Hematopoietic multipotent progenitor cell treated with erythropoietin and hydrocortisone succinate and interleukin-3 and kit ligand, for 15 days (in vitro differentiated cells): ENCODE measurements around the gene RNF123.

Experiments
- DNase-seq: peaks from one replicate; pipeline ENCODE4 v3.0.0-alpha.2; 2015; ENCODE audit warnings: low spot score

Gene RNF123

GRCh38 chr3:49703443-49703927 lies 14.1 kb downstream of the RNF123 start:
- peak; percentile 78 for DNase-seq

DNA sequence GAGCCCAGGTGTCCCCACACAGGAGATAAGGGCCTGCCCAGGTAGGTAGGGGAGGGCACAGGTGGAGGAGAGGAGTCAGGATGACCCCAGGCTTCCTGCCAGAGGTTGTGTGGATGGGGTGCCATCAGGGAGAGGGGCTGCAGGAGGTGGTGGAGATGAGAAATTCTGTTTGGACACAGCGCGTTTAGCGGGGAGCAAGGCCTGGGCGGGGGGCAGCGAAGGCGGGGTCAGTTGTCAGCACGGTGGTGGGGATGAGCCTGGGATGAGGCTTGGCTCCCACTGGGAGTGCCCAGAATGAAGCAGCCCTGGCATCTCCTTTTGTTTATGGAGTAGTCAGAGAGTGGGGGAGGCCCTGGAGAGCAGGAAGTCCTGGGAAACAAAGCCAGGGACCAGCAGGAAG lies 14.6 kb downstream of the RNF123 start:
- DNase-seq = no peak

DNA sequence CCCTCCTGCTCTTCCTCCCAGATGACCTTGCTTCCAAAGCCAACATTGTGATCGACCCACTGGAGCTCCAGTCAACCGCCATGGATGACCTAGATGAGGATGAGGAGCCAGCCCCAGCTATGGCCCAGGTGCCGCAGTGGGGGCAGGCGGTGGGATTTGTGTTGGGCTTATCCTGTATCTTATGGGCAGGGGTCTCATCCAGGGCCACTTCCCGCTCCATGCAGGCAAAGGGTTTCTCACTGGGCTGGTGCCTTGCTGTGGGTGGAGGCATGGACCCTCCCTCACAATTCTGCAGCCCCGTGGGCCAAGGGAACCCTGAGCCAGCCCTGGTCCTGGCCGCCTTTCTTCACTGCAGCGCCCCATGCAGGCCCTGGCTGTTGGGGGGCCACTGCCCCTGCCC lies 15.3 kb downstream of the RNF123 start:
- no peak for DNase-seq

- no peak for DNase-seq
Measured at GRCh38 chr3:49705390-49705960, 16.1 kb downstream of the RNF123 start.

GRCh38 chr3:49706456-49707112 lies 17.2 kb downstream of the RNF123 start:
- DNase-seq = no peak

- DNase-seq = no peak
Measured at GRCh38 chr3:49707113-49707480, 17.7 kb downstream of the RNF123 start.

DNA sequence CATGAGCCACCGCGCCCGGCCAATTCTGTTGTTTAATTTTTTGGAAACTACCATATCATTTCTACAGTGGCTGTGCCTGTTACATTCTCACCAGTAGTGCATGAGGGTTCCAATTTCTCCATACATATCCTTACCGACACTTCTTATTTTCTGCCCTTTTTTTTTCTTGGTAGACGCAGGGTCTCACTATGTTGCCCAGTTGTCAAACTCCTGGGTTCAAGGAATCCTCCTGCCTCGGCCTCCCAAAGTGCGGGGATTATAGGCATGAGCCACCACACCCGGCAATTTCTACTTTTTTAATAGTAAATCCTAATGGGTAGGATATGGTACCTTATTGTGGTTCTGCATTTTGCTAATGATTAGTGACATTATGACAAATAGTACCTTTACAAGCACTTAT lies 20.5 kb downstream of the RNF123 start:
- no peak for DNase-seq

DNA sequence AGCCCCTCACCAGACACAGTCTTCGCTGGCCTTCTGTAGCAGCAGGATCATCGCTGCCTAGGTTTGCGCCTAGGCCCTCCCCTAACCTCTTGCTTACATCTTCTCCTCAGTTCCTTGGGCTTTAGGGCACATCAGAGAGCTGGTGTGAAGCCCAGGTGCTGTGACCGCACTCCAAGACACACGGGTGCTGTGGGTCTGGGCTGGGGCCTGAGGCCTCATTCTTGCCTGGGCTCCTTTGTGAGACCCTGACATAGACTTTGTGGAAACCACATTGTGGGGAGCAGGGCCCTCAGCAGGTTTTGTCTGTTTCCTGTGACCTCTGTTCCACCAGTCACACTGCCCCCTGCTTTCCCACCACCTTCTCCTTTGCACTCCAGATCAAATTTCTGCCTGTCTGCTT lies 22.1 kb downstream of the RNF123 start:
- DNase-seq = no peak

GRCh38 chr3:49712166-49712565 lies 22.8 kb downstream of the RNF123 start:
- DNase-seq = no peak

- DNase-seq = no peak
Measured at GRCh38 chr3:49712631-49713317, 23.4 kb downstream of the RNF123 start.

- DNase-seq = no peak
Measured at GRCh38 chr3:49713336-49714105, 24.2 kb downstream of the RNF123 start.

GRCh38 chr3:49714728-49715550 lies 25.6 kb downstream of the RNF123 start:
- DNase-seq = no peak

- no peak for DNase-seq
Measured at GRCh38 chr3:49715611-49716121, 26.3 kb downstream of the RNF123 start.

- DNase-seq = no peak
Measured at GRCh38 chr3:49716169-49716568, 26.8 kb downstream of the RNF123 start.

- DNase-seq = no peak
Measured at GRCh38 chr3:49716691-49717210, 27.4 kb downstream of the RNF123 start.

DNA sequence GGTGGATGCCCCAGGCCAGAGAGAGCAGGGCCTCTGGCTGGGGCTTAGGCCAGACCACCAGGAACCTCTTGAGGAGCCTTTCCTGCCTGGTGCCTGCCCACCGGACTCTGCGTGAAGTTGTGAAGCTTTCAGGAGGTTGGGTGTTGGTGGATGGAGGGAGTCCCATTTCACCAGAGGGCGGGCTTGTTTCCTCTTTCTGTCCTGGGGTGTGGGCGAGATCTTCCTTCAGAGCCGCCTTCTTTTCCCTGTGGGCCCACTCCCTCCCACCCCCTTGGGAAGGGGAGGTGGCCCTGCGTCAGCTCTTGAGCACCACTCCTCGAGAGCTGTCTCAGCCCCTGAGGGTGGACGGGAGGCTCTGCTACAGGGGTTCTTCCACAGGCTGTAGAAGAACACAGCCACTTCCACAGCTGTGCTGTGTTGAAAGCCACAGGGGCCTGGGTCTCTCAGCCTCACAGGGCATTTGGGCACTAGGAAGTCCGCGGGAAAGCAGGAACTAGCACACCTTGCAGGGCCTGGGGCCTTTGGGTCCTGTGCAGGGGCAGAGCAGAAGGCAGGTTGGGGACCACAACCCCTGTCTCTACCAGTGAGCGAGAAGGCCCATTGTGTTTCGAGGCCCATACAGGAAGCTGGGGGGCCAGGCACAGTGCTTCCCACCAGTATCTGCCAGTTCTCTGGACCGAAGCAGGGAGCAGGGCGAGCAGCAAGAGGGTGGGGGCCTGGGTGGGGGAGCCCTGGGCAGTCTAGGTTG lies 28.0 kb downstream of the RNF123 start:
- no peak for DNase-seq

GRCh38 chr3:49717959-49718857 lies 28.9 kb downstream of the RNF123 start:
- no peak for DNase-seq

DNA sequence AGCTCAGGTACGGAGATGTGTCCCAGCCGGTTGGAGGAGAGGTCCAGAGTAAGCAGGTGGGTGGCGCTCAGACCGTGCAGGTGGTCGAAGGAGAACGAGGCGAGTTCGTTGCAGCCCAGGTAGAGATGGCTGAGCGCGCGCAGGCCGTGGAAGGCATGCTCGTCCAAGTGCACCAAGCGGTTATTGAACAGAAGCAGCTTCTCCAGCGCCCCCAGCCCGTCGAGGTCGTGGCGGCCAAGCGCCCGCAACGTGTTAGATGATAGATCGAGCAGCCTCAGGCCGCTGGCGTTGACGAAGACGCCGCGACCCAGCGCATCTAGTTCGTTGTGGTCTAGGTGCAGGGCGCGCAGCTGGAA lies 29.5 kb downstream of the RNF123 start:
- DNase-seq = no peak

- peak; percentile 90 for DNase-seq
Measured at GRCh38 chr3:49719214-49719884, 30.0 kb downstream of the RNF123 start, which contains the start of gene AMIGO3. AMIGO3 (minus strand) TSS chr3:49719684; CDS start chr3:49719465, 219 bp downstream.
